ENCODE measurements around the gene DAB2IP.

Gene DAB2IP

GRCh38 chr9:121626012-121626411 is 25.4 kb upstream of the DAB2IP start:
- no peak for DNase-seq (ENCODE audit: low spot score)
- TF ChIP-seq CTCF (IDR thresholded peaks at IDR 0.05; ENCODE audit: extremely low read depth, insufficient read depth, missing control alignments) = no peak
- in situ Hi-C loops (cut with MboI; ENCODE audit: low pct_unique_long_range_greater_than_20kb, low sequenced_read_pairs, unreplicated experiment) = no loop called here

DNA sequence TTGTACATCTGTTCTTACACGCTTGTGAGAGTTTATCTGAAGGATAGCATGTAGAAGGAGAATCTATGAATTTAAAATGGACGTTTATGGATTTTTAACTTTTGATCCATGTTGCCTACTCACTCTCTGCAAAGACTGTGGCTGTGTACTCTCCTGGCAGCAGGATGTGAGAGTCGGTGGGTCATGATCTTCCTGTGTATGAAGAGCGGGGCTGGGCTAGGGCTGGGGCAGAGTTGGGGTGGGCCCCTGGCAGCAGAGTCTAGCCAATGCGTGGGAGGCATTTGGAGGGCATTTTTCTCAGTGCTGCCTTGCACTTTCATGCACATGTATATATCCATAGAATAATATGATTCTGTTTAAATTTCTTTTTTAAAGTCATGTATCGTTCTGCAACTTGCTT is 24.0 kb upstream of the DAB2IP start:
- no peak for TF ChIP-seq CTCF (IDR thresholded peaks at IDR 0.05; ENCODE audit: extremely low read depth, insufficient read depth, missing control alignments)
- in situ Hi-C loops (cut with MboI; ENCODE audit: low pct_unique_long_range_greater_than_20kb, low sequenced_read_pairs, unreplicated experiment) = no loop called here
- no peak for DNase-seq (ENCODE audit: low spot score)

- in situ Hi-C loops (cut with MboI; ENCODE audit: low pct_unique_long_range_greater_than_20kb, low sequenced_read_pairs, unreplicated experiment) = no loop called here
- TF ChIP-seq CTCF (IDR thresholded peaks at IDR 0.05; ENCODE audit: extremely low read depth, insufficient read depth, missing control alignments) = no peak
- no peak for DNase-seq (ENCODE audit: low spot score)
These were observed 23.0 kb upstream of the DAB2IP start for GRCh38 chr9:121628401-121628800.

DNA sequence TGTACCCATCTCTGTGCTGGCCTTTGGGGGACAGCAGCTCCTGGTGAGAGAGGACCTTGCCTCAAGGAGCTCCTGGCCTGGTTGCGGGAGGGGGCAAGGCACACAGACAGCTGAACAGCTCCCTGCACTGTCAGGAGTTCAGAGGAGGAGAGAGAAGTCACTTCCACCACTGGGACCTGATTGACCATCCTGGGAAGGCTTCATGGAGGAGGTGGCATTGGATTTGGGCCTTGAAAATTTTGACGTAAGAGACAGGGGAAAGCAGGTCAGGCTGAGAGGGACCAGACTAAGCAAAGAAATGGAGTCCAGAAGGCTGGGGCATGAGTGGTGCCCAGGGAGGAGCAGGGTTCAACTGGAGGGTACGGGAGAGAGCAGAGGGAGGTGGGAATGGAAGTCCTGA is 20.3 kb upstream of the DAB2IP start:
- no peak for TF ChIP-seq CTCF (IDR thresholded peaks at IDR 0.05; ENCODE audit: extremely low read depth, insufficient read depth, missing control alignments)
- no peak for DNase-seq (ENCODE audit: low spot score)
- in situ Hi-C loops (cut with MboI; ENCODE audit: low pct_unique_long_range_greater_than_20kb, low sequenced_read_pairs, unreplicated experiment) = no loop called here

GRCh38 chr9:121631978-121632418 is 19.4 kb upstream of the DAB2IP start:
- in situ Hi-C loops (cut with MboI; ENCODE audit: low pct_unique_long_range_greater_than_20kb, low sequenced_read_pairs, unreplicated experiment) = no loop called here
- TF ChIP-seq CTCF (IDR thresholded peaks at IDR 0.05; ENCODE audit: extremely low read depth, insufficient read depth, missing control alignments) = no peak
- DNase-seq (ENCODE audit: low spot score) = no peak

DNA sequence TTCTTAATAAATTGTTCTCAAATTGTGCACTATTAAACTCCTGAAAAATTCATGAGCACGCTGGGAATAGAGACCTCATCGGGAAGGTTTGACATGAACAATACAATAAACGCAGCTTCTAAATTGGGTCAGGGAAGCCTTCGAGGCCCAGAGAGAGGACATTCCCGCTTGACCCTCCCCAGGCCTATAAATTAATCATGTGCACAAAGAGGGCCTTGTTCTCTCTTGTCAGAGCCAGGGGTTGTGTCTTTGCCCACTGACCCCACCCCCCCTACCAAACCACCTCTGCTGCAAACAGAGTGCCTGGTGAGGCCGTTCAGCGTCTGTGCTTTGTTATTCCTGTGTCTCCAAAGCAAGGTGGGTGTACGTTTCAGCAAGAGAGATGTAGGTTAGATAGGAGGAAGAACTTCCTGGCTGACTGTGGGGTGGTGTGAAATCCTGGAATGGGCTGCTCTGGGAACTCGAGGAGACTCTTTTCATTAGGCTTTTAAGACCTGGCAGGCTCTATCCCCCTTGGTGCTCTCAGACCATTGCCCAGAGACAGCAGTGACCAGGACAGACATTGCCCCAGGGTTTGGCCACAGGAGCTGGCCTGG is 18.2 kb upstream of the DAB2IP start:
- TF ChIP-seq CTCF (IDR thresholded peaks at IDR 0.05; ENCODE audit: extremely low read depth, insufficient read depth, missing control alignments) = no peak
- no peak for DNase-seq (ENCODE audit: low spot score)
- in situ Hi-C loops (cut with MboI; ENCODE audit: low pct_unique_long_range_greater_than_20kb, low sequenced_read_pairs, unreplicated experiment) = no loop called here

DNA sequence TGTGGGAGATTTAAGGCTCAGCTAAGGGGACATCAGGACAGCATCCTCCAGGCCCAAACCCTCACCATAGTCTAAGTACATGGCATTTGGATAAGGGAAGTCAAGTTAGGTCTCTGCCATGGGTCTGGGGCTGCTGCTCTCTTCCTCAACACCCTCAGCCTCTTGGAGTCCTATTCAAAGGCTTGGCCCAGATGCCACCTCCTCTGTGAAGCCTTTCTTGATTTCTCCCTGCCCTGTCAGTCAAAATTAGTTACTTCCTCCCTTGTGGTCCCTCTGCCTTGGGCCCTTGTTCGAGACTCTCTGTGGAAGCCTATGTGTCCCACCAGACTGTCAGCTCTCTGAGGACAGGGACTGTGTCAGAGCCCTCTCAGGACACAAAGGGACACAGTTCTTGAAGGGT is 17.7 kb upstream of the DAB2IP start:
- no peak for DNase-seq (ENCODE audit: low spot score)
- no peak for TF ChIP-seq CTCF (IDR thresholded peaks at IDR 0.05; ENCODE audit: extremely low read depth, insufficient read depth, missing control alignments)
- in situ Hi-C loops (cut with MboI; ENCODE audit: low pct_unique_long_range_greater_than_20kb, low sequenced_read_pairs, unreplicated experiment) = no loop called here

Measured in GM13977 (cell line).